Right lung (tissue), 5 donors: ENCODE measurements around the gene CDYL2. TPM values are rescaled to one million over a fixed set of nuclear protein-coding genes. Genes with fewer than 3 reads are reported as not detected.
"Not testable (repeated sequence)": the region's sequence is repeated elsewhere in the genome, so short reads cannot be mapped to it uniquely, and the experiment has no call there.

Source experiments
- DNase-seq, 2 donors: peaks; one replicate each; pipeline ENCODE4 v3.0.0-alpha.2; 2013
- polyA plus RNA-seq, 5 donors: library from polyadenylated mRNA; unstranded; fragments of 120-200 nt; gene quantifications; one replicate each; pipeline versions ENCODE4 v1.2.1 to v1.2.3, GENCODE V29; 2013; ENCODE audit warnings: inconsistent platforms in 1 of 5, low replicate concordance in 1 of 5; ENCODE audit not compliant: insufficient read length in 5 of 5, insufficient read depth in 1 of 5

Gene CDYL2
- polyA plus RNA-seq, 5 donors, result 4.2 to 5.5 (median 4.6) TPM

- DNase-seq, result no peak
These were observed 134.1 kb downstream of the CDYL2 start for GRCh38 chr16:80670170-80670865.

DNA sequence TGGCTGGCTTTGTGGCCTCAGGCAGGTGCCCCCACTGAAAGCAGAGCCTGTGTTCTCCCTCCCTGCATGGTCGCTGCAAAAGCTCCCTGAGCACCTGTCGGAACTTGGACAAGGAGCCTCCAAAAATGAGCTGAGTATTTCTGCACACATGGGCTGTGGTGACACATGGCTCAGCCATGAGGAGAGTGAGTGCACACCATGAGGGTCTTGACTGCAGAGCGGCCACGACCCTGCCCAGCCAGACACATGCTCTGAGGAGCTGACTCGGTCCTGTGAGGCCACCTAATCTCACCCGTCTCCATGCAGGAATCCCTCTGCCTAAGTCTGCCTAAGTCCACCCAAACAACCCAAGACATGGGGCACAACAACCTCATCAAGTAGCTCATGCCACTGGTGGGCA lies 134.7 kb downstream of the CDYL2 start:
- no peak for DNase-seq

GRCh38 chr16:80667925-80668324 lies 136.5 kb downstream of the CDYL2 start:
- DNase-seq, result no peak

DNA sequence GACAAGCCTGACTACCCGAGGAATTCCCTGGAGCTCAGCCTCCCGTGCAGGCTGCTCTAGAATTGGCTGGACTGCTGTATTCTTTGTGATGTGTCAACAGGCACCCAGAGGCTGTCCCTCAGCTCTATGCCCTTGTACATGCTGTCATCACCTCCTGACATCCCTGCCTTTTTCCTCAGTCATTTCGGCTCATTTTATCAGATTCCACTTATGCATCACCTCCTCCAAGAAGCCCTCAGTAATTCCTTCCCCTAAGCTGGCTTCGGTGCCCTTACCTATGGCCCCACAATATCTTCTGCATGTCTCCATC lies 137.2 kb downstream of the CDYL2 start:
- no peak for DNase-seq

GRCh38 chr16:80666378-80667250 lies 137.8 kb downstream of the CDYL2 start:
- DNase-seq, result no peak

DNA sequence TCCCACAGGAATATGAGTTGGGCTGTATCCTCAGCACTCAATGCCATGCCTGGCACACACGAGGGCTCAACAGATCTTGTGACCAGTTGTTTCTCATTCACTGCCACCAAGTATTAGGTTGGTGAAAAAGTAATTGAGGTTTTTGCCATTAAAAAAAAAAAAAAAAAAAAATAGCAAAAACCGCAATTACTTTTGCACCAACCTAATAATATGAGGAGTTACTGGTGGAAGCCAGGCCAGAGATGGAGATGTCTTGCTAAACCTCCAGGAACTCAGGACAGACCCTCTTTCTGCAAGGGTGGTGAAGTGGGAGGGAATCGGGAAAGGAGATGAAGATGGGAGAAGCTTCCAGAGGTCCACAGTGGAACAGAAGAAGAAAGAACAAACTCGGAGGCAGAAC lies 139.0 kb downstream of the CDYL2 start:
- no peak for DNase-seq

- no peak for DNase-seq
These were observed 139.6 kb downstream of the CDYL2 start for GRCh38 chr16:80664786-80665185.

DNA sequence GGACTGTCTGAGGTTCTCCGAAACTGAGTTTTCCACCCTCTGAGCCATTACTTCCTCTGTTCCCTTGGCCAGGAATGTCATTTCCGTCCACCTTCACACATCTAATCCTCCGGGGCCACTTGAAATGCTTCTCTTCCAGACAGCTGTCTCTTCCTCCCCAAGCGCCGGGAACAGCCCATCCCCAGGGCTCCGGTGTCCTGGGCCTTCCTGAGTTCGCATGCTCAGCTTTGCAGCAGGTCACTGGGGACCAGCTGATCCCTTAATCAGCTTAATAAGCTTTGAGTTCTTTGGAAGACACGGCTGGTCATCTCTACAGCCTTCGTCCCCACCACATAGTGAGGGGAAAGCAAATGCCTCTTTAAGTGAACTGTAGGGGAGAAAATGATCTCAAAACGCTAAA lies 140.2 kb downstream of the CDYL2 start:
- no peak for DNase-seq

DNA sequence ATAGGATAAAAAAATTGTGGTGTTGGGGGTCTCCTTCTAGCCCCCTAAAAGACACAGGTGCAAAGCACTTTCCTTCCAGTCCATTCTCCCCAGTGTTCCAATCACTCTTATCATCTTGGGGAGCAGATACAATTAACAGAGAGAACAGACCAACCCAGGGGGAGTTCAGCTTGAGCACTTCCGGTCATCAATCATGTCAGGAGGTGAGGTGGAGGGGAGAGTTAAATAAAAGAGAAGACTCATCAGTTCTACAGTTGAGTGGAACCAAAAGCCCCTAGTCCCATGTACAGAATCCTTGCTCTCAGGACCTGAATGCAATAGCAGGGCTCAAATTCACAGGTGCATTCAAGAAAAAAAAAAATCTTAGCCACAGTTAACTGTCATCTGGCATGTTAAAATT lies 141.3 kb downstream of the CDYL2 start:
- DNase-seq, result no peak

DNA sequence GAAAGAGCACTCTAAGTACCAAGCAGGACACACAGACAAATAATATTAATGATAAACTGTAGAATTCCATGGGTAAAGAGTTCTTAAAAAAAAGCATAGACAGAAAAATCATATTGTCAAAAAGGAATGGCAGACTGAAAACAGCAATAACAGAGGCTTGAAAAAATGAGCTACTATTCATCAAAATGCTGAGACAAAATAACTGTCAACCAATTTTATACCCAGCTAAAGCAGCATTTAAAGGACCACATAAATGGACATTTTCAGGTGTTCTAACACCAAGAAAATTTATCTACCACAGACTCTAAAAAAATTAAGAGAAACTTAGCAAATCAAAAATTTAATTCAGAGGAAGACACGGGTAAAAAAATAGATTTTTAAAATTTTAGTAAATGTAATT lies 144.5 kb downstream of the CDYL2 start:
- DNase-seq, result no peak

DNA sequence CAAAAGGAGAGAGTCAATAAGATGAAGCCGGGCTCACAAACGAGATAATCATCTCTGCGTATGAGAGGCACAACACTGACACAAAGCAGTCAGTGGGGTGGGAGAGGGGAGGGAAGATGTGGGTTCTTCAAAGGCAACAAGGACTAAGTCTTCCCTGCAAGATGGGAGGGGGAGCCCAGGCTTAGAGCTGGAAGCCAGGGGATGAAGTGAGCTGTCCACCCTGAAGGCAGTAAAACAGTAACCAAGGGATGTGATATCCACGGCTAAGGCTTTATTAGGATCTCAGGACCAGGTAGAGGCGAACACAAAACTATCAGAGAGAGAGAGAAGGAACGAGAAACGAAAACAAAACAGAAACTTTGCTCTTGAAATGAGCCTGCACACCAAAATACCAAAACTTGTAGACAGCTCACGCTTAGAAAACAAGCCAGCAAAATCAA lies 147.7 kb downstream of the CDYL2 start:
- no peak for DNase-seq

DNA sequence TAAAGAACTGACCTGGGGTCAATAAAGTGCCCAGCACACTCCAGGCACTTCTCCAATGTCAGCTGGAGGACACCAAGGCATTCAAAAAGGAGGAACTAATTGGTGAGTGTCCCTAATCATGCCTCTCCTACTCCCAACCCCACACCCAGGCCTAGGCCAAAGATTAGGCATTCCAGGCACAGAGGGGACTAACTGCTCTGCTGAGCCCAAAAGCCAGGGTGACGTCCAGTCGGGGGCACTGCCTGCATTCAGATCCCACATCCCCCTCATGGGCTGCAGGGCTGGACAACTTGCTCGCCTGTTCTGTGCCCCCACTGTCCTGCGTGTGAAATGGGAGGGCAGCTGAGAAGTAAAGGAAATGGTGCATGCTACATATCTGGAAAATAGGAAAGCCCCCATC lies 148.2 kb downstream of the CDYL2 start:
- DNase-seq, result no peak

- DNase-seq, result no peak
These were observed 148.6 kb downstream of the CDYL2 start for GRCh38 chr16:80655751-80656150.

- DNase-seq, result no peak
These were observed 150.1 kb downstream of the CDYL2 start for GRCh38 chr16:80654094-80654862.

- no peak for DNase-seq
These were observed 152.0 kb downstream of the CDYL2 start for GRCh38 chr16:80652441-80652840.

DNA sequence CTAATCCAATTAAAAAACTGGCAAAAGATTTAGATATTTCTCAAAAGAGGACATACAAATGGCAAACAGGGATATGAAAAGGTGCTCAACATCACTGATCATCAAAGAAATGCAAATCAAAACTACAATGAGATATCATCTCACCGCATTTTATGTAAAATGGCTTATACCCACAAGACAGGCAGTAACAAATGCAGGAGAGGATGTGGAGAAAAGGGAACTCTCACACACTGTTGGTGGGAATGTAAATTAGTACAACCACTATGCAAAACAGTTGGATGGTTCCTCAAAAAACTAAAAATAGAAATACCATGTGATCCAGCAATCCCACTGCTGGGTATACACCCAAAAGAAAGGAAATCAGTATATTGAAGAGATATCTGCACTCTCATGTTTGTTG lies 154.1 kb downstream of the CDYL2 start:
- DNase-seq, result not testable (repeated sequence)

- DNase-seq, result no peak
These were observed 164.1 kb downstream of the CDYL2 start for GRCh38 chr16:80640316-80640715.

DNA sequence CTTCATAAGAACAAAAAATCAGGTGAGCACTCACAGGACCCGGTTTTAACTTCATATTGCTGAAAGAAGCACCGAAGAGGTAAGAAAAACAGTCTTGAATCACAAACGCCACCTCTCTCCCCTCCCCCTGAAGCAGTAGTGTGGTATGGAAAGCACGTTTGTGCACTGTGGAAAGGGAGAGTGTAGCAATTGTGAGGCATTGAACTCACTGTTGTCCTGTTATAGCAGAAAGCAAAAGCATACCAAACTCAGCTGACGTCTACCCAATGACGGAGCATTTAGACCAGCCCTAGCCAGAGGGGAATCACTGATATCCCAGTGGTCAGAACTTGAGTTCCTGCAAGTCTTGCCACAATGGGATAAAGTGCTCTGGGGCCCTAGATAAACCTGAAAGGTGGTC lies 164.8 kb downstream of the CDYL2 start:
- DNase-seq, result no peak

DNA sequence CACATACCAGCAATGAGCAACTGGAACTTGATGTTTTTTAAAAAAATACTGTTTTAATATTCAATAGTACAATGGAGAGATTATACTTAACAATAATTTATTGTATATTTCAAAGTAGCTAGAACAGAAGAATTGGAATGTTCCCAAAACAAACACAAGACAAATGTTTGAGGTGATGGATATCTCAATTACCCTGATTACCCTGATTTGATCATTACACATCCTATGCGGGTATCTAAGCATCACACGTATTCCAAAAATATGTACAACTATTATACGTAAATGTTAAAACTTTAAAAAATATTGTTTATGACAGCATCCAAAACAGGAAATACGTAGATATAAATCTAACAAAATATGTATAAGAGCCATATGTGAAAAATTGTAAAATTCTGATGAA lies 166.8 kb downstream of the CDYL2 start:
- no peak for DNase-seq

DNA sequence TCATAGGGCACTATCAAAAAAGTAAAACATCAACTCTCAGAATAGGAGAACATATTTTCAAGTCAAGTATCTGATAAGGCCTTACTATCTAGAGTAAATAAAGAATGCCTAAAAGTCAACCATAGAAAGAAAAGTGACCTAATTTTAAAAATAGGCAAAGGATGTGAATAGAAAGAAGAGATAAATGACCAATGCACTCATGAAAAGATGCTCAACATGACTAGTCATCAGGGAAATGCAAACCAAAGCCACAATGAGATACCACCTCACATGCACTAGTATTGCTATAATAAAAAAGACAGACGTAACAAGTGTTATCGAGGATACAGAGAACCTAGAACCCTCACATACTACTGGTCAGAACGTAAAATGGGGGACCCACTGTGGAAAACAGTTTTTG lies 172.8 kb downstream of the CDYL2 start:
- DNase-seq, result no peak

GRCh38 chr16:80628254-80628653 lies 176.1 kb downstream of the CDYL2 start:
- no peak for DNase-seq

DNA sequence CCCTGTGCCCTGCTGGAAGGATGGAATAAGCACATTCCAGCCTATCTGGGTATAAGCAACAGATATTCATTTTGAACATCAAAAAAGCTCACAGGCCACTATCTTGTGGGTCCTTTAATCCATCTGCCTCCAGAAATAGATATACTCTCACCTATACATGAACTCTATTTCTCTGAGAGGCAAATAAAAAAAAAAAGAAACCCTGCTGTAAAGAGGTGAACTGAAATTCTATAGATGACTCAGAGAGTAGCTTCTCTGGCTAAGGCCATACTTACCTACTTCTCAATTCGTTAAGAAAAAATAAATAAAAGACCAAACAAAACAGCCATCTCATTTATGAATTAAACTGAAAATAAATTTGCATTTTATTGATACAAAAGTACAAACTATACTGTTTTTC lies 177.3 kb downstream of the CDYL2 start:
- DNase-seq, result no peak

DNA sequence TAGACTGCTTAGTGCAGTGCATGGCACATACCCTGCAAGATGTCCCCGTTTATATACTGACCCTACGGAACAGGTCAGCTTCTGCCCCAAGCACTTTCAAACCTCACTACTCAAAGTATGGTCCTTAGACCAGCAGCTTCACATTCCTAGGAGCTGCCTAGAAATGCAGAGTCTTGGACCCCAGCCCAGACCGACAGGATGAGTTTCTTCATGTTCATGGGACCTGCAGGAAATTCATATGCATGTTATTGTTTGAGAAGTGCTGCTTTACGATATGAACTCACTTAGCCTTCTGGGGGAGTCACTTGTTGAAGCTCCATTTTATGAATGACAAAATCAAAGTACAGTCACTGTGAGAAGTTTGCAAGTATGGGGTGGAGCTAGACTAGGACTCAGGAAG lies 181.0 kb downstream of the CDYL2 start:
- DNase-seq, result no peak
